IMR-90 (cell line): ENCODE measurements around the gene EPHB1. TPM values are rescaled to one million over a fixed set of nuclear protein-coding genes. Genes with fewer than 3 reads are reported as not detected.

Experiments used
- ATAC-seq: fragments of 200-7000 bp; cut with Tn5 transposase; 2 replicates; pipeline ENCODE4 v1.9.1; 2020; ENCODE audit warnings: low read depth, mild to moderate bottlenecking, moderate library complexity
- BruUV-seq: library from RNA; stranded (reverse); fragments of 400-500 nt; replicated peaks from 2 replicates; lab custom pipeline; 2021; lab: Mats Ljungman, UMichigan
- CTCF ChIA-PET: fragments of 300-600 bp; formaldehyde crosslinking; extraction: SDS; loops from one replicate; lab custom pipeline; 2021; ENCODE audit warnings: antibody characterized with exemption; lab: Yijun Ruan, JAX
- POLR2A ChIA-PET: fragments of 300-600 bp; sonication (Branson Sonifier 250); formaldehyde crosslinking; loops from one replicate; lab custom pipeline; 2022; ENCODE audit warnings: antibody characterized with exemption; ENCODE audit not compliant: unreplicated experiment; lab: Charles Lee
- DNase-seq: peaks from one replicate; pipeline ENCODE4 v3.0.0; 2013
- H2AFZ ChIP-seq: replicated peaks from 2 replicates; pipeline ENCODE3; 2013; ENCODE audit warnings: low read length, mild to moderate bottlenecking; ENCODE audit not compliant: poor library complexity
- H2AK5ac ChIP-seq: 2 replicates; pipeline ENCODE4 v1.6.1; 2013; ENCODE audit warnings: low read depth, low read length, inconsistent platforms
- H2AK9ac ChIP-seq: replicated peaks from 2 replicates; pipeline ENCODE3; 2013; ENCODE audit warnings: mild to moderate bottlenecking, low read depth, low read length, moderate library complexity; ENCODE audit not compliant: poor library complexity
- H2BK120ac ChIP-seq: 2 replicates; pipeline ENCODE4 v1.6.1; 2013; ENCODE audit warnings: low read depth, low read length, inconsistent platforms
- H2BK15ac ChIP-seq: 3 replicates; pipeline ENCODE4 v1.6.1; 2013; ENCODE audit warnings: low read depth, low read length, inconsistent platforms
- H2BK20ac ChIP-seq: 2 replicates; pipeline ENCODE4 v1.6.1; 2013; ENCODE audit warnings: low read depth, mild to moderate bottlenecking, inconsistent platforms, low read length, moderate library complexity
- H2BK5ac ChIP-seq: 2 replicates; pipeline ENCODE4 v1.6.1; 2013; ENCODE audit warnings: mild to moderate bottlenecking, low read depth, low read length, inconsistent platforms; ENCODE audit not compliant: poor library complexity, severe bottlenecking
- H3K14ac ChIP-seq: replicated peaks from 2 replicates; pipeline ENCODE4 v1.6.1; 2013; ENCODE audit warnings: low read depth, low read length, inconsistent platforms
- H3K18ac ChIP-seq: 2 replicates; pipeline ENCODE4 v1.6.1; 2013; ENCODE audit warnings: low read depth, low read length, control low read depth
- H3K23ac ChIP-seq: 2 replicates; pipeline ENCODE4 v1.6.1; 2013; ENCODE audit warnings: low read depth, low read length, inconsistent platforms
- H3K27ac ChIP-seq: 2 replicates; pipeline ENCODE4 v1.5.1; 2013; ENCODE audit warnings: mild to moderate bottlenecking, control low read depth, low read length; ENCODE audit not compliant: insufficient read depth
- H3K27me3 ChIP-seq: 2 replicates; pipeline ENCODE4 v1.6.1; 2013; ENCODE audit warnings: low read length; ENCODE audit not compliant: control insufficient read depth, insufficient read depth
- H3K36me3 ChIP-seq: 2 replicates; pipeline ENCODE4 v1.6.1; 2013; ENCODE audit warnings: low read length, mixed read lengths; ENCODE audit not compliant: control insufficient read depth, insufficient read depth
- H3K4ac ChIP-seq: 2 replicates; pipeline ENCODE4 v1.6.1; 2013; ENCODE audit warnings: low read depth, low read length, inconsistent platforms
- H3K4me1 ChIP-seq: 2 replicates; pipeline ENCODE4 v1.6.1; 2013; ENCODE audit warnings: low read length, mixed read lengths; ENCODE audit not compliant: control insufficient read depth, insufficient read depth
- H3K4me2 ChIP-seq: 2 replicates; pipeline ENCODE4 v1.6.1; 2013; ENCODE audit warnings: low read depth, mild to moderate bottlenecking, control low read depth, low read length, moderate library complexity
- H3K4me3 ChIP-seq: 2 replicates; pipeline ENCODE4 v1.5.1; 2013; ENCODE audit warnings: low read depth, mild to moderate bottlenecking, control low read depth, low read length, moderate library complexity; ENCODE audit not compliant: insufficient read depth
- H3K56ac ChIP-seq: 2 replicates; pipeline ENCODE4 v1.6.1; 2013; ENCODE audit warnings: low read length, inconsistent platforms; ENCODE audit not compliant: insufficient read depth; ENCODE audit errors: extremely low read depth
- H3K79me1 ChIP-seq, 2 experiments: 2 replicates each; pipeline ENCODE4 v1.6.1; 2013; ENCODE audit warnings: low read length in 2 of 2, inconsistent platforms in 1 of 2, low read depth in 1 of 2
- H3K9ac ChIP-seq: 2 replicates; pipeline ENCODE4 v1.6.1; 2013; ENCODE audit warnings: low read depth, low read length, control low read depth
- H3K9me1 ChIP-seq: 2 replicates; pipeline ENCODE4 v1.6.1; 2013; ENCODE audit warnings: low read length, inconsistent platforms; ENCODE audit not compliant: insufficient read depth
- H3K9me3 ChIP-seq: 2 replicates; pipeline ENCODE4 v1.6.1; 2013; ENCODE audit warnings: low read length; ENCODE audit not compliant: control insufficient read depth, insufficient read depth
- H4K20me1 ChIP-seq: 2 replicates; pipeline ENCODE4 v1.6.1; 2013; ENCODE audit warnings: low read length, inconsistent platforms; ENCODE audit not compliant: insufficient read depth
- H4K5ac ChIP-seq: 2 replicates; pipeline ENCODE4 v1.6.1; 2013; ENCODE audit warnings: mild to moderate bottlenecking, low read depth, low read length, control low read depth
- H4K8ac ChIP-seq, 2 experiments: 2 replicates each; pipeline ENCODE4 v1.6.1; 2013; ENCODE audit warnings: low read depth in 2 of 2, low read length in 2 of 2, control low read depth in 1 of 2, inconsistent platforms in 1 of 2
- H4K91ac ChIP-seq: 2 replicates; pipeline ENCODE4 v1.6.1; 2013; ENCODE audit warnings: low read depth, low read length, inconsistent platforms; ENCODE audit not compliant: insufficient read depth
- BHLHE40 ChIP-seq: fragments of 150-350 bp; IDR thresholded peaks from 2 replicates; pipeline ENCODE4 v1.6.1; 2016; ENCODE audit warnings: mild to moderate bottlenecking, low read depth, low read length
- CEBPB ChIP-seq: IDR thresholded peaks from 2 replicates; pipeline ENCODE4 v1.6.1; 2012; ENCODE audit warnings: low read depth, low read length, improper control_type of control experiment
- CHD1 ChIP-seq: IDR thresholded peaks from 2 replicates; pipeline ENCODE4 v1.6.1; 2012; ENCODE audit warnings: low read depth, low read length, improper control_type of control experiment
- FOS ChIP-seq: fragments of 150-350 bp; IDR thresholded peaks from 2 replicates; pipeline ENCODE4 v1.6.1; 2016; ENCODE audit warnings: low read depth, low read length
- MAFK ChIP-seq: IDR thresholded peaks from 2 replicates; pipeline ENCODE4 v1.6.1; 2012; ENCODE audit warnings: low read depth, low read length, improper control_type of control experiment
- MAZ ChIP-seq: IDR thresholded peaks from 2 replicates; pipeline ENCODE4 v1.6.1; 2012; ENCODE audit warnings: low read depth, mild to moderate bottlenecking, low read length, improper control_type of control experiment, moderate library complexity, borderline replicate concordance
- MXI1 ChIP-seq: IDR thresholded peaks from 2 replicates; pipeline ENCODE4 v1.6.1; 2012; ENCODE audit warnings: low read depth, mild to moderate bottlenecking, low read length, moderate library complexity, borderline replicate concordance
- NFE2L2 ChIP-seq: fragments of 150-350 bp; IDR thresholded peaks from 2 replicates; pipeline ENCODE4 v1.6.1; 2016; ENCODE audit warnings: low read depth, mild to moderate bottlenecking, low read length
- POLR2A ChIP-seq: IDR thresholded peaks from 2 replicates; pipeline ENCODE4 v1.6.1; 2012; ENCODE audit warnings: mild to moderate bottlenecking, low read depth, low read length
- RAD21 ChIP-seq: IDR thresholded peaks from 2 replicates; pipeline ENCODE4 v1.6.1; 2012; ENCODE audit warnings: low read length, improper control_type of control experiment
- RCOR1 ChIP-seq: IDR thresholded peaks from 2 replicates; pipeline ENCODE4 v1.6.1; 2012; ENCODE audit warnings: mild to moderate bottlenecking, low read length, improper control_type of control experiment; ENCODE audit not compliant: insufficient replicate concordance
- RFX5 ChIP-seq: IDR thresholded peaks from 2 replicates; pipeline ENCODE4 v1.8.0; 2012; ENCODE audit warnings: low read depth, mild to moderate bottlenecking, low read length, moderate library complexity
- SMC3 ChIP-seq: fragments of 150-350 bp; IDR thresholded peaks from 2 replicates; pipeline ENCODE4 v1.6.1; 2016; ENCODE audit warnings: low read depth, mild to moderate bottlenecking, antibody characterized with exemption, low read length, moderate library complexity
- WGBS, 2 experiments: methylation state at CpG; one replicate each; pipeline versions ENCODE4 v1.1.5 to v1.1.7; 2013; ENCODE audit warnings: missing lambda C conversion rate in 2 of 2; ENCODE audit not compliant: insufficient read length in 1 of 2; ENCODE audit errors: extremely low coverage in 2 of 2; 5-methylcytosine and 5-hydroxymethylcytosine counted together
- dilution Hi-C: fragments of 300-500 bp; cut with HindIII; formaldehyde crosslinking; loops from one replicate; pipeline ENCODE4 v1.14.3; 2018; ENCODE audit warnings: low sequenced_read_pairs; ENCODE audit not compliant: unreplicated experiment
- in situ Hi-C: fragments of 300-500 bp; cut with MboI; formaldehyde crosslinking; loops from 3 replicates; pipeline ENCODE4 v1.14.3; 2019; ENCODE audit warnings: low sequenced_read_pairs, inconsistent platforms, mixed read lengths
- intact Hi-C: fragments of 100-400 bp; cut with micrococcal nuclease; formaldehyde crosslinking; loops from 2 replicates; pipeline ENCODE4 v1.10.0; 2022
- polyA plus RNA-seq, 3 experiments: library from polyadenylated mRNA; depleted of rRNA; stranded (reverse); fragments of >200 nt; gene quantifications; 2 replicates each; pipeline ENCODE4 v1.2.3, GENCODE V29; 2012; ENCODE audit warnings: low replicate concordance in 1 of 3
- total RNA-seq: library from RNA; depleted of rRNA; stranded (reverse); fragments of >200 nt; gene quantifications from 2 replicates; pipeline ENCODE4 v1.2.3, GENCODE V29; 2012
- TF ChIP-seq, protein P1 (sequence below): fragments of 150-350 bp; IDR thresholded peaks from 2 replicates; pipeline ENCODE4 v1.6.1; 2016; ENCODE audit warnings: low read depth, mild to moderate bottlenecking, low read length, moderate library complexity, borderline replicate concordance
- TF ChIP-seq, protein P2 (sequence below): conservative IDR thresholded peaks from 2 replicates; pipeline ENCODE4 v1.5.1; 2012; ENCODE audit warnings: mild to moderate bottlenecking, low read depth, low read length, improper control_type of control experiment
- TF ChIP-seq, protein P3 (sequence below): fragments of 150-350 bp; IDR thresholded peaks from 2 replicates; pipeline ENCODE4 v1.6.1; 2017; ENCODE audit warnings: mild to moderate bottlenecking, antibody characterized with exemption, low read length, low read depth

EPHB1 gene
- total and polyA plus RNA-seq, 2 of the 4 experiments (the other 2 are of a cell fraction) = 0.17 to 0.36 TPM

DNA sequence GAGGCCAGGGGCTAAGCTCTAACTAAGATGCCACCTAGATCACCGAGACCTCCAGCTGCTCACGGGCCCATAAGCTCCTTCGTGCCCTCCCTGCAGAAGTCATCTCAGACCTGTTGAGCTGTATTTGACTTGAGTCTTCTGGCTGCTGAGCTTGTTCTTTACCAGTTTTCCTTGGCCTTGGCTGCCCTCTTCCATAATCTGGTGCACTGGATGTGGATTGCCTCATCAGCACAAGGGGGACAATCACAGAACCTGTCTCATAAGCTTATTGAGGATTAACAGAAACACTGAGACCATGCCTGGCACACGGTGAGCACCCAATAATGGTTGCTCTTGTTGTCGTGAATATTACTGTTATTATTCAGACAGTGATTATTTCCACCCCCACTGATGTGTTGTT, 101.1 kb downstream of the EPHB1 start:
- H4K91ac ChIP-seq = no peak overlapping the region
- no peak overlapping the region for H3K9ac ChIP-seq
- ChIA-PET POLR2A (no interaction called here), CTCF (no interaction called here)
- H3K4me2 ChIP-seq = no peak overlapping the region
- no peak overlapping the region for H4K8ac ChIP-seq
- no peaks in the 10 kb centered on the region for H3K79me1 ChIP-seq
- no peak for DNase-seq
- in situ Hi-C loops (no loop called here), dilution Hi-C loops (no loop called here), intact Hi-C loops (no loop called here)
- H3K9me3 ChIP-seq = no peaks in the 10 kb centered on the region
- H3K4ac ChIP-seq = no peak overlapping the region
- H2BK15ac ChIP-seq = no peak overlapping the region
- H4K5ac ChIP-seq = no peak overlapping the region
- H2BK120ac ChIP-seq = no peak overlapping the region
- TF ChIP-seq RCOR1 (no peak), POLR2A (no peak), FOS (no peak), BHLHE40 (no peak), CHD1 (no peak), MXI1 (no peak), SMC3 (no peak), CEBPB (no peak), MAFK (no peak), NFE2L2 (no peak), MAZ (no peak), RAD21 (no peak), RFX5 (no peak)
- TF ChIP-seq, protein P1, sequence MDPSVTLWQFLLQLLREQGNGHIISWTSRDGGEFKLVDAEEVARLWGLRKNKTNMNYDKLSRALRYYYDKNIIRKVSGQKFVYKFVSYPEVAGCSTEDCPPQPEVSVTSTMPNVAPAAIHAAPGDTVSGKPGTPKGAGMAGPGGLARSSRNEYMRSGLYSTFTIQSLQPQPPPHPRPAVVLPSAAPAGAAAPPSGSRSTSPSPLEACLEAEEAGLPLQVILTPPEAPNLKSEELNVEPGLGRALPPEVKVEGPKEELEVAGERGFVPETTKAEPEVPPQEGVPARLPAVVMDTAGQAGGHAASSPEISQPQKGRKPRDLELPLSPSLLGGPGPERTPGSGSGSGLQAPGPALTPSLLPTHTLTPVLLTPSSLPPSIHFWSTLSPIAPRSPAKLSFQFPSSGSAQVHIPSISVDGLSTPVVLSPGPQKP = no peak
- TF ChIP-seq, protein P2, sequence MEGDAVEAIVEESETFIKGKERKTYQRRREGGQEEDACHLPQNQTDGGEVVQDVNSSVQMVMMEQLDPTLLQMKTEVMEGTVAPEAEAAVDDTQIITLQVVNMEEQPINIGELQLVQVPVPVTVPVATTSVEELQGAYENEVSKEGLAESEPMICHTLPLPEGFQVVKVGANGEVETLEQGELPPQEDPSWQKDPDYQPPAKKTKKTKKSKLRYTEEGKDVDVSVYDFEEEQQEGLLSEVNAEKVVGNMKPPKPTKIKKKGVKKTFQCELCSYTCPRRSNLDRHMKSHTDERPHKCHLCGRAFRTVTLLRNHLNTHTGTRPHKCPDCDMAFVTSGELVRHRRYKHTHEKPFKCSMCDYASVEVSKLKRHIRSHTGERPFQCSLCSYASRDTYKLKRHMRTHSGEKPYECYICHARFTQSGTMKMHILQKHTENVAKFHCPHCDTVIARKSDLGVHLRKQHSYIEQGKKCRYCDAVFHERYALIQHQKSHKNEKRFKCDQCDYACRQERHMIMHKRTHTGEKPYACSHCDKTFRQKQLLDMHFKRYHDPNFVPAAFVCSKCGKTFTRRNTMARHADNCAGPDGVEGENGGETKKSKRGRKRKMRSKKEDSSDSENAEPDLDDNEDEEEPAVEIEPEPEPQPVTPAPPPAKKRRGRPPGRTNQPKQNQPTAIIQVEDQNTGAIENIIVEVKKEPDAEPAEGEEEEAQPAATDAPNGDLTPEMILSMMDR = no peak
- TF ChIP-seq, protein P3, sequence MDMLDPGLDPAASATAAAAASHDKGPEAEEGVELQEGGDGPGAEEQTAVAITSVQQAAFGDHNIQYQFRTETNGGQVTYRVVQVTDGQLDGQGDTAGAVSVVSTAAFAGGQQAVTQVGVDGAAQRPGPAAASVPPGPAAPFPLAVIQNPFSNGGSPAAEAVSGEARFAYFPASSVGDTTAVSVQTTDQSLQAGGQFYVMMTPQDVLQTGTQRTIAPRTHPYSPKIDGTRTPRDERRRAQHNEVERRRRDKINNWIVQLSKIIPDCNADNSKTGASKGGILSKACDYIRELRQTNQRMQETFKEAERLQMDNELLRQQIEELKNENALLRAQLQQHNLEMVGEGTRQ = no peak
- no peak for ATAC-seq
- H3K27me3 ChIP-seq = no peaks in the 10 kb centered on the region
- no peaks in the 10 kb centered on the region for H4K20me1 ChIP-seq
- no peak overlapping the region for H3K23ac ChIP-seq
- no peak overlapping the region for H3K4me3 ChIP-seq
- no peak overlapping the region for H2BK20ac ChIP-seq
- no peaks in the 10 kb centered on the region for H3K36me3 ChIP-seq
- BruUV-seq = no TSS peak
- H3K27ac ChIP-seq = no peak overlapping the region
- no peak overlapping the region for H3K56ac ChIP-seq
- no peak overlapping the region for H2AFZ ChIP-seq
- no peaks in the 10 kb centered on the region for H3K9me1 ChIP-seq
- no peaks in the 10 kb centered on the region for H3K4me1 ChIP-seq
- H2AK5ac ChIP-seq = no peak overlapping the region
- H2BK5ac ChIP-seq = no peak overlapping the region
- WGBS, 2 experiments = 60% methylated on average over 1 of the region's 5 CpGs; no CpG with 5 or more reads in 1 of the 2 experiments
- H3K18ac ChIP-seq = no peak overlapping the region
- H3K14ac ChIP-seq = no peak overlapping the region
- no peak overlapping the region for H2AK9ac ChIP-seq
